ENCODE results near the gene CCM2L. TPM values are rescaled to one million over a fixed set of nuclear protein-coding genes. Genes with fewer than 3 reads are reported as not detected.

The CCM2L gene
- total and polyA plus RNA-seq, 9 of the 15 experiments (the other 6 are each of a cell fraction or from before 2014, with no cell fraction given) = 0.04 TPM; not detected in 8

DNA sequence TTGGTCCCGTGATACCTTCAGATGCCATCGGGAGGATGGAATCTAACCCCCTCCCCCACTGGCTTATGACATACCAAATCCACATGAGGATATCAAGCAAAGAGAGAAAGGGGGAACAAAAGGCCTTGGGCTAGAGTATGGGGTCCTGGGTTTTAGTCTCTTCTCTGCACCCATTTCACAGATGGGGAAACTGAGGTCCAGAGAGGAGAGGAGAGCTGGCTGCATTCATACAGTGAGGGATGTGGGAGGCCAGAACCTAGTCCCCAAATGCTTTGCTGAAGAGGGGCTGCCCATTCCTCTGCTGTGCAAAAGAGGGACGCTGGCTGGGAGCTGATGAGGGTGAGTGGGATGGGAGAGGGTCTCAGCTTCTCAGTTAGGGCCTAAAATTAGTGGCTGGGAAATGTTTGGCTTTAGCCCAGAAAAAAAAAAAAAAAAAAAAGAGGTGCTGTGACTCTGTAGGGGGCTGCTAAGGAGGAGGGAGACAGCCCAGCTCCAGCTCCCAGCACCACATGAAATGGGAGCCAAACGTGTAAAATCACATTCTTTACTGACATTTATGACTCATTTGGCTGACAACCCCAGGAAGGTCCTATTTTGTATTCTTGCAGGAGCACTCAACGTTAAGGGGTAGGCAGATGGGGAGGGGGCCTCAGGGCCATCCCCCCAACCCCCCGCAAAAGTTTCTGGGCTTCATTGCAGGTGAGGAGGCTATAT is 30.4 kb upstream of the CCM2L start:
- no TSS peak for BruUV-seq (replicated peaks)
- TF ChIP-seq SETDB1 (IDR thresholded peaks at IDR 0.05; ENCODE audit: low read length) (no peak), POLR2A (conservative IDR thresholded peaks at IDR 0.05) (no peak), RCOR1 (IDR thresholded peaks at IDR 0.05; ENCODE audit: borderline replicate concordance in 1 of 2, low read depth in 2 of 2, low read length in 2 of 2) (0 out of 4 replicates have a peak, but pooled peaks of 1 of the 2 experiments have one; percentile 7), BCOR (IDR thresholded peaks at IDR 0.05) (peak; percentile 58), ADNP (tag; IDR thresholded peaks at IDR 0.05) (0 out of 2 replicates have a peak, but pooled peaks have one; percentile 56), KDM4B (IDR thresholded peaks at IDR 0.05; ENCODE audit: borderline replicate concordance in 2 of 2, low read depth in 1 of 2) (no peak), RBM25 (IDR thresholded peaks at IDR 0.05; ENCODE audit: low read depth, low read length, severe bottlenecking) (peak; percentile 84), SOX6 (IDR thresholded peaks at IDR 0.05) (no peak), CC2D1A (IDR thresholded peaks at IDR 0.05) (no peak), HLTF (IDR thresholded peaks at IDR 0.05) (no peak), SRSF1 (IDR thresholded peaks at IDR 0.05; ENCODE audit: low read depth, low read length) (no peak), DMBX1 (CRISPR knock-in tag; IDR thresholded peaks at IDR 0.05; ENCODE audit: borderline replicate concordance) (no peak)
- TF ChIP-seq, protein P1, sequence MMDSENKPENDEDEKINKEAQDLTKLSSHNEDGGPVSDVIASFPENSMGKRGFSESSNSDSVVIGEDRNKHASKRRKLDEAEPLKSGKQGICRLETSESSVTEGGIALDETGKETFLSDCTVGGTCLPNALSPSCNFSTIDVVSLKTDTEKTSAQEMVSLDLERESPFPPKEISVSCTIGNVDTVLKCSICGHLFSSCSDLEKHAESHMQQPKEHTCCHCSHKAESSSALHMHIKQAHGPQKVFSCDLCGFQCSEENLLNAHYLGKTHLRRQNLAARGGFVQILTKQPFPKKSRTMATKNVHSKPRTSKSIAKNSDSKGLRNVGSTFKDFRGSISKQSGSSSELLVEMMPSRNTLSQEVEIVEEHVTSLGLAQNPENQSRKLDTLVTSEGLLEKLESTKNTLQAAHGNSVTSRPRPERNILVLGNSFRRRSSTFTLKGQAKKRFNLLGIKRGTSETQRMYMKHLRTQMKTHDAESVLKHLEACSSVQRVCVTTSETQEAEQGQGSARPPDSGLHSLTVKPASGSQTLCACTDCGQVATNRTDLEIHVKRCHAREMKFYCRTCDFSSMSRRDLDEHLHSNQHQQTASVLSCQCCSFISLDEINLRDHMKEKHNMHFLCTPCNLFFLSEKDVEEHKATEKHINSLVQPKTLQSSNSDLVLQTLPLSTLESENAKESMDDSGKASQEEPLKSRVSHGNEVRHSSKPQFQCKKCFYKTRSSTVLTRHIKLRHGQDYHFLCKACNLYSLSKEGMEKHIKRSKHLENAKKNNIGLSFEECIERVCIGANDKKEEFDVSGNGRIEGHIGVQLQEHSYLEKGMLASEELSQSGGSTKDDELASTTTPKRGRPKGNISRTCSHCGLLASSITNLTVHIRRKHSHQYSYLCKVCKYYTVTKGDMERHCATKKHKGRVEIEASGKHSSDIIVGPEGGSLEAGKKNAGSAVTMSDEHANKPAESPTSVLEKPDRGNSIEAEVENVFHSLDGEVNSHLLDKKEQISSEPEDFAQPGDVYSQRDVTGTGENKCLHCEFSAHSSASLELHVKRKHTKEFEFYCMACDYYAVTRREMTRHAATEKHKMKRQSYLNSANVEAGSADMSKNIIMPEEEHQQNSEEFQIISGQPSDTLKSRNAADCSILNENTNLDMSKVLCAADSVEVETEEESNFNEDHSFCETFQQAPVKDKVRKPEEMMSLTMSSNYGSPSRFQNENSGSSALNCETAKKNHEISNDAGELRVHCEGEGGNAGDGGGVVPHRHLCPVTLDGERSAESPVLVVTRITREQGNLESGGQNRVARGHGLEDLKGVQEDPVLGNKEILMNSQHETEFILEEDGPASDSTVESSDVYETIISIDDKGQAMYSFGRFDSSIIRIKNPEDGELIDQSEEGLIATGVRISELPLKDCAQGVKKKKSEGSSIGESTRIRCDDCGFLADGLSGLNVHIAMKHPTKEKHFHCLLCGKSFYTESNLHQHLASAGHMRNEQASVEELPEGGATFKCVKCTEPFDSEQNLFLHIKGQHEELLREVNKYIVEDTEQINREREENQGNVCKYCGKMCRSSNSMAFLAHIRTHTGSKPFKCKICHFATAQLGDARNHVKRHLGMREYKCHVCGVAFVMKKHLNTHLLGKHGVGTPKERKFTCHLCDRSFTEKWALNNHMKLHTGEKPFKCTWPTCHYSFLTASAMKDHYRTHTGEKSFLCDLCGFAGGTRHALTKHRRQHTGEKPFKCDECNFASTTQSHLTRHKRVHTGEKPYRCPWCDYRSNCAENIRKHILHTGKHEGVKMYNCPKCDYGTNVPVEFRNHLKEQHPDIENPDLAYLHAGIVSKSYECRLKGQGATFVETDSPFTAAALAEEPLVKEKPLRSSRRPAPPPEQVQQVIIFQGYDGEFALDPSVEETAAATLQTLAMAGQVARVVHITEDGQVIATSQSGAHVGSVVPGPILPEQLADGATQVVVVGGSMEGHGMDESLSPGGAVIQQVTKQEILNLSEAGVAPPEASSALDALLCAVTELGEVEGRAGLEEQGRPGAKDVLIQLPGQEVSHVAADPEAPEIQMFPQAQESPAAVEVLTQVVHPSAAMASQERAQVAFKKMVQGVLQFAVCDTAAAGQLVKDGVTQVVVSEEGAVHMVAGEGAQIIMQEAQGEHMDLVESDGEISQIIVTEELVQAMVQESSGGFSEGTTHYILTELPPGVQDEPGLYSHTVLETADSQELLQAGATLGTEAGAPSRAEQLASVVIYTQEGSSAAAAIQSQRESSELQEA (IDR thresholded peaks at IDR 0.05; ENCODE audit: low read depth) = no peak
- TF ChIP-seq, protein P2, sequence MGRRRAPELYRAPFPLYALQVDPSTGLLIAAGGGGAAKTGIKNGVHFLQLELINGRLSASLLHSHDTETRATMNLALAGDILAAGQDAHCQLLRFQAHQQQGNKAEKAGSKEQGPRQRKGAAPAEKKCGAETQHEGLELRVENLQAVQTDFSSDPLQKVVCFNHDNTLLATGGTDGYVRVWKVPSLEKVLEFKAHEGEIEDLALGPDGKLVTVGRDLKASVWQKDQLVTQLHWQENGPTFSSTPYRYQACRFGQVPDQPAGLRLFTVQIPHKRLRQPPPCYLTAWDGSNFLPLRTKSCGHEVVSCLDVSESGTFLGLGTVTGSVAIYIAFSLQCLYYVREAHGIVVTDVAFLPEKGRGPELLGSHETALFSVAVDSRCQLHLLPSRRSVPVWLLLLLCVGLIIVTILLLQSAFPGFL (CRISPR knock-in tag; IDR thresholded peaks at IDR 0.05) = no peak

More for the DNA sequence above, 30.4 kb upstream of the CCM2L start:
- ChIA-PET POLR2A (interaction anchor here (1.0 to 1.1 kb wide), 2 partner anchors 16 to 33 kb away, joined by 4 to 5 read pairs; no protein-coding TSS in a partner anchor), CTCF (ENCODE audit: low intra/inter-chr PET ratio) (no interaction called here)
- FAIRE-seq (no peak), DNase-seq (ENCODE audit: extremely low read depth in 1 of 4, low spot score in 3 of 4) (no peak), ATAC-seq (no peak)
- no peaks in the 10 kb centered on the region for H3K9me3 ChIP-seq (replicated peaks; ENCODE audit: control insufficient read depth, insufficient read depth, low read depth, low read length)
- H3K4me2 ChIP-seq (ENCODE audit: insufficient read depth, low read length) = no peak overlapping the region
- no peak overlapping the region for H2AFZ ChIP-seq (ENCODE audit: low read depth, low read length)
- no peaks in the 10 kb centered on the region; the same call in 1 of the 2 replicates for H4K20me1 ChIP-seq (replicated peaks; ENCODE audit: control insufficient read depth, insufficient read depth, low read length)
- no peak overlapping the region for H3K4me3 ChIP-seq
- no peaks in the 10 kb centered on the region for H3K79me2 ChIP-seq (ENCODE audit: control insufficient read depth, insufficient read depth, low read length)
- peaks cover 10 to 27% of the 10 kb centered on the region in 2 experiments; a peak in 3 of 5 replicates for H3K27me3 ChIP-seq (ENCODE audit: control insufficient read depth in 2 of 2, insufficient read depth in 2 of 2, low read length in 2 of 2)
- H3K9me1 ChIP-seq (ENCODE audit: control insufficient read depth, insufficient read depth, low read length) = no peaks in the 10 kb centered on the region
- no peaks in the 10 kb centered on the region for H3K36me3 ChIP-seq (ENCODE audit: control insufficient read depth, insufficient read depth, low read length)
- intact Hi-C loops (cut with micrococcal nuclease) (no loop called here), in situ Hi-C loops (cut with MboI) (no loop called here)
- H3K27ac ChIP-seq (ENCODE audit: extremely low read depth, low read depth, low read length) = no peak overlapping the region
- H3K9ac ChIP-seq (ENCODE audit: insufficient read depth in 1 of 2, low read depth in 2 of 2, low read length in 2 of 2) = no peak overlapping the region
- 4% methylated on average over 6 of the region's 6 CpGs for WGBS (ENCODE audit: insufficient coverage, low coverage, missing lambda C conversion rate)
- H3K4me1 ChIP-seq (replicated peaks in 1 of 2; ENCODE audit: control insufficient read depth in 2 of 2, insufficient read depth in 2 of 2, low read length in 2 of 2) = no peaks in the 10 kb centered on the region

Data from K562 (cell line).